Measurements from ENCODE around the gene GINS1.

The GINS1 gene

DNA sequence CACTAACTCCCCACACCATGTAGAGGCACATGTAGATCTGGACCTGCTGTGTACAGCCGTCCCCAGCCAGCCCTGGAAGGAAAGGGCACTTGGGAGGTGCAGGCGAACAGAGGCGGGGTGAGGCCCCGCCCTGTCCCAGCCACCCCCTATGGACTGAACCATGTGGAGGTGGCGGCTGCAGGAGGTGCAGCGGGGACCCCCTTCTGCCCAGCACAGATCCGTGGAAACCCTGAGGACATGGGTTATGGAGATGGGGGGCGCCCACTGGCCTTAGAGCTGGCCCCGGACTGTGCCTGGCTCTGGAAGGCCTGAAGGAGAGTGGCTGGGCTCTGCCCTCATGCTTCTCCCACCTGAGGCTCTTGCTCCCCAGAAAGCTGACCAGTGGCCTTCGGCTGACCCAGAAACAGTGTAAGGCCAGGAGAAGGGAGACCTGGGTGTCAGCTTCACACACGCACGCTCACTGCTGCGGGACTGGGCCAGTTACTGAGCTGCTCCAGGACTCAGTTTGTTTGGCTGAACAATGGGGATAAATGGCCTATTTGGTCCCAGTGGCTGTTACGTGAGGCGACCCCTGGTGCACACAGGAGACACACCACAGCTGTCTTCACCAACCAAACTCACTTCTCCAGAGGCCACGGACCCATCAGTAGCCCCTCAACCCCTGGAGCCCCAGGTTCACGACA is 87.2 kb downstream of the GINS1 start:
- DNase-seq (ENCODE audit: low spot score), result no peak

GRCh38 chr20:25495189-25495824 is 87.8 kb downstream of the GINS1 start:
- DNase-seq (ENCODE audit: low spot score), result no peak

DNA sequence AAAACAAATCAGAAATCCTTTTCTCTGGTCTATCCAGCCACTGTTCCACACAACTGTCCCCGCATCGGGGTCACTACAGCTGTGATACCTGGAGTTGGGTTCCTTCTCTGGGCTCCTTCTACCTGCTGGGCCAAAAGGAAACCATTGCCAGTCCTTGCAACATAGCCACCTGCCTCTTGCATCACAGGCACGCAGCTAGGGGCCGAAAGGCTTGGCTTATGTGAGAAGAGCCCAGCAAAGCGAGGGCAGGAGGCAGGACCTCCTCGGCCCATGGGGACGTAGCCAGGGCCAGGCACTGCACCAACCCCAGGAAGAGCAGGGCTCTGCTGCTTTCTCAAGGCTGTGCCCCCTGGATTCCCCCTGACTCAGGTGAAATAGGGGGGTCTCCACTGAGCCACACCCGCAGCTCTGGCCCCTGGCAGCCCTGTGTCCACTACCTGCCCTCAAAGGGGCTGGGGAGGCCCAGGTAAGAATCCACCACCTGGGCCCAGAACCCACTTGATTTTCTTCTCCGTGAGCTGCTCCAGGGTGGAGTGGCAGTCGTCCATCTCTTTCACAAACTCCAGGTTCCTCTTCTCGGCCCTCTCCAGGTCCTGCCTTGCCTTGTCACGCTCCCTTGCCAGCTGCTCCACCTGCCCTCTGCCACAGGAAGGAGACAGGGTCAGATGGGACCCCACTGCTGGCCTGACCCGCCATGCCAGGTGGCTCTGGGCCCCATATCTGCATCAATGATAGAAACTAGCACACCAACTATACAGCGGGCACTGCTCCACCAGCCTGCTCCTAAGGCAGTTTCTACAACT is 88.9 kb downstream of the GINS1 start:
- no peak for DNase-seq (ENCODE audit: low spot score)

- no peak for DNase-seq (ENCODE audit: low spot score)
These were observed 89.5 kb downstream of the GINS1 start for GRCh38 chr20:25496968-25497401.

- DNase-seq (ENCODE audit: low spot score), result no peak
These were observed 90.3 kb downstream of the GINS1 start for GRCh38 chr20:25497586-25498279.

Measured in hepatic stellate cell (primary cell).